Parathyroid adenoma (tissue), 2 donors: ENCODE measurements around the gene PKD1.

Source experiments
- H2AFZ ChIP-seq: fragments of 300-600 bp; sonication (generic); one replicate; pipeline ENCODE4 v1.7.0; 2017; ENCODE audit warnings: antibody characterized with exemption, mild to moderate bottlenecking
- H3K27ac ChIP-seq: fragments of 300-600 bp; sonication (generic); one replicate; pipeline ENCODE4 v1.7.0; 2017
- H3K27me3 ChIP-seq: fragments of 300-600 bp; sonication (generic); one replicate; pipeline ENCODE4 v1.7.0; 2017; ENCODE audit warnings: low read length; ENCODE audit not compliant: control insufficient read depth, insufficient read depth
- H3K36me3 ChIP-seq: fragments of 300-600 bp; sonication (generic); one replicate; pipeline ENCODE4 v1.7.0; 2017; ENCODE audit warnings: low read length; ENCODE audit not compliant: control insufficient read depth, insufficient read depth
- H3K4me1 ChIP-seq: fragments of 300-600 bp; sonication (generic); one replicate; pipeline ENCODE4 v1.7.0; 2017; ENCODE audit warnings: control low read depth
- H3K4me2 ChIP-seq: fragments of 300-600 bp; sonication (generic); one replicate; pipeline ENCODE4 v1.7.0; 2017; ENCODE audit warnings: low read length
- H3K4me3 ChIP-seq: fragments of 300-600 bp; sonication (generic); one replicate; pipeline ENCODE4 v1.7.0; 2017; ENCODE audit warnings: low read depth, low read length
- H3K79me2 ChIP-seq: fragments of 300-600 bp; sonication (generic); one replicate; pipeline ENCODE4 v1.7.0; 2017; ENCODE audit warnings: control low read depth
- H3K9ac ChIP-seq: fragments of 300-600 bp; sonication (generic); one replicate; pipeline ENCODE4 v1.7.0; 2017; ENCODE audit warnings: mild to moderate bottlenecking
- H3K9me3 ChIP-seq: fragments of 300-600 bp; sonication (generic); one replicate; pipeline ENCODE4 v1.7.0; 2017; ENCODE audit warnings: low read length; ENCODE audit not compliant: control insufficient read depth
- TF ChIP-seq, protein P1 (sequence below): fragments of 300-600 bp; sonication (generic); IDR thresholded peaks from one replicate; pipeline ENCODE4 v1.7.0; 2017; ENCODE audit warnings: antibody characterized with exemption, mild to moderate bottlenecking
- donor health status: primary hyperparathyroidism.

Gene PKD1

GRCh38 chr16:2096853-2097595 lies 38.7 kb downstream of the PKD1 start:
- Histone ChIP-seq H3K4me3 (no peak overlapping the region), H3K4me2 (no peak overlapping the region), H2AFZ (no peak overlapping the region), H3K4me1 (peaks cover 3% of the 10 kb centered on the region), H3K79me2 (no peaks in the 10 kb centered on the region), H3K9me3 (no peaks in the 10 kb centered on the region), H3K27ac (no peak overlapping the region), H3K9ac (no peak overlapping the region), H3K27me3 (no peaks in the 10 kb centered on the region), H3K36me3 (no peaks in the 10 kb centered on the region)
- TF ChIP-seq, protein P1, sequence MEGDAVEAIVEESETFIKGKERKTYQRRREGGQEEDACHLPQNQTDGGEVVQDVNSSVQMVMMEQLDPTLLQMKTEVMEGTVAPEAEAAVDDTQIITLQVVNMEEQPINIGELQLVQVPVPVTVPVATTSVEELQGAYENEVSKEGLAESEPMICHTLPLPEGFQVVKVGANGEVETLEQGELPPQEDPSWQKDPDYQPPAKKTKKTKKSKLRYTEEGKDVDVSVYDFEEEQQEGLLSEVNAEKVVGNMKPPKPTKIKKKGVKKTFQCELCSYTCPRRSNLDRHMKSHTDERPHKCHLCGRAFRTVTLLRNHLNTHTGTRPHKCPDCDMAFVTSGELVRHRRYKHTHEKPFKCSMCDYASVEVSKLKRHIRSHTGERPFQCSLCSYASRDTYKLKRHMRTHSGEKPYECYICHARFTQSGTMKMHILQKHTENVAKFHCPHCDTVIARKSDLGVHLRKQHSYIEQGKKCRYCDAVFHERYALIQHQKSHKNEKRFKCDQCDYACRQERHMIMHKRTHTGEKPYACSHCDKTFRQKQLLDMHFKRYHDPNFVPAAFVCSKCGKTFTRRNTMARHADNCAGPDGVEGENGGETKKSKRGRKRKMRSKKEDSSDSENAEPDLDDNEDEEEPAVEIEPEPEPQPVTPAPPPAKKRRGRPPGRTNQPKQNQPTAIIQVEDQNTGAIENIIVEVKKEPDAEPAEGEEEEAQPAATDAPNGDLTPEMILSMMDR: no peak

DNA sequence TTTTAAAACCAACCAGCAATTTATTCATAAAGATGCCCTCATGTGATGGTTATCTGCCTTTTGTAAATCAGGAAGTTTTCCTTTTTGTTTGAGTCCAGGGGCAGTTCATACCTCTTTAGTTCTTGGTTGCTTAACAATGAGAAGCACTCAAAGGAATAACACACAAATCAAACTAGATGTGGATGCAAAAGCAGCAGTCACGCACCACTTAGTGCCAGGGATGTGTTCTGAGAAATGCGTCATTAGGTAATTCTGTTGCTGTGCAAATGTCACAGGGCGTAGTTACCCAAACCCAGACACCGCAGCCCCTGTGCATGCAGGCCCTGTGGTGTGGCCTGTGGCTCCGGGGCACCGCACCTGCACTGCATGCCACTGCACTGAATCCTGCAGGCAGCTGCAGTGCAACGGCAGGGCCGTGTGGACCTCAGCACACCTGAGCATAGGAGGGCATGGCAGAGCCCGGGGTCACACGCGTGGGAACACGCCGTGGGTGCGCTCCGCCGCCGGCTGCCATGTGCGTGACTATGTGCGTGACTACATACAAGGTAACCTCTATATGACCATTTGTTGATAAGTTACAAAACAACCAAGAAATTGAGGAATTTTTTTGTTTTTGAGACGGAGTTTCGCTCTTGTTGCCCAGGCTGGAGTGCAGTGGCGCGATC lies 39.6 kb downstream of the PKD1 start:
- Histone ChIP-seq H2AFZ (no peak overlapping the region), H3K79me2 (no peaks in the 10 kb centered on the region), H3K27me3 (no peaks in the 10 kb centered on the region), H3K27ac (peak overlapping the region; percentile 37), H3K9me3 (no peaks in the 10 kb centered on the region), H3K4me1 (peaks cover 3% of the 10 kb centered on the region), H3K36me3 (no peaks in the 10 kb centered on the region), H3K4me2 (no peak overlapping the region), H3K4me3 (no peak overlapping the region), H3K9ac (no peak overlapping the region)
- TF ChIP-seq, protein P1: no peak

GRCh38 chr16:2095315-2095853 lies 40.3 kb downstream of the PKD1 start:
- no peak overlapping the region for H3K4me3 ChIP-seq
- TF ChIP-seq, protein P1: no peak
- no peak overlapping the region for H2AFZ ChIP-seq
- no peaks in the 10 kb centered on the region for H3K27me3 ChIP-seq
- H3K36me3 ChIP-seq: no peaks in the 10 kb centered on the region
- H3K27ac ChIP-seq: no peak overlapping the region
- peaks cover 3% of the 10 kb centered on the region for H3K4me1 ChIP-seq
- no peaks in the 10 kb centered on the region for H3K9me3 ChIP-seq
- H3K79me2 ChIP-seq: no peaks in the 10 kb centered on the region
- no peak overlapping the region for H3K9ac ChIP-seq
- H3K4me2 ChIP-seq: no peak overlapping the region

GRCh38 chr16:2093793-2094192 lies 41.9 kb downstream of the PKD1 start:
- no peaks in the 10 kb centered on the region for H3K27me3 ChIP-seq
- H3K4me2 ChIP-seq: no peak overlapping the region
- H3K79me2 ChIP-seq: no peaks in the 10 kb centered on the region
- H3K27ac ChIP-seq: no peak overlapping the region
- no peak overlapping the region for H2AFZ ChIP-seq
- TF ChIP-seq, protein P1: no peak
- H3K4me1 ChIP-seq: peaks cover 3% of the 10 kb centered on the region
- no peak overlapping the region for H3K4me3 ChIP-seq
- no peak overlapping the region for H3K9ac ChIP-seq
- no peaks in the 10 kb centered on the region for H3K36me3 ChIP-seq
- no peaks in the 10 kb centered on the region for H3K9me3 ChIP-seq
